Esophagus muscularis mucosa (tissue), 4 donors: ENCODE results near the gene MEX3C. TPM values are rescaled to one million over a fixed set of nuclear protein-coding genes. Genes with fewer than 3 reads are reported as not detected.

Experiments used
- DNase-seq: peaks from one replicate; pipeline ENCODE4 v3.0.0-alpha.2; 2017; ENCODE audit errors: extremely low spot score
- H3K27ac ChIP-seq, 4 donors: fragments of 200-600 bp; sonication (generic); replicated peaks in 1 of 4; 1 replicate in 3 of 4; 2 replicates in 1 of 4; pipeline ENCODE4 v1.5.1; 2016 to 2019; ENCODE audit warnings: mild to moderate bottlenecking in 1 of 4
- H3K27me3 ChIP-seq, 4 donors: fragments of 200-600 bp; sonication (generic); one replicate each; pipeline versions ENCODE4 v1.5.1 to v1.6.0; 2016 to 2019
- H3K36me3 ChIP-seq, 4 donors: fragments of 200-600 bp; sonication (generic); one replicate each; pipeline ENCODE4 v1.5.1; 2016 to 2019
- H3K4me1 ChIP-seq, 4 donors: fragments of 200-600 bp; sonication (generic); one replicate each; pipeline ENCODE4 v1.5.1; 2016 to 2019
- H3K4me3 ChIP-seq, 4 donors: fragments of 200-600 bp; sonication (generic); 1 replicate in 2 of 4; 2 replicates in 2 of 4; pipeline ENCODE4 v1.5.1; 2016 to 2019; ENCODE audit warnings: mild to moderate bottlenecking in 4 of 4, moderate library complexity in 1 of 4
- H3K9me3 ChIP-seq, 4 donors: fragments of 200-600 bp; sonication (generic); 1 replicate in 3 of 4; 2 replicates in 1 of 4; pipeline ENCODE4 v1.5.1; 2016 to 2019
- EP300 ChIP-seq: sonication (generic); formaldehyde crosslinking; IDR thresholded peaks from one replicate; pipeline ENCODE4 v1.6.1; 2017; ENCODE audit warnings: antibody characterized with exemption
- POLR2A ChIP-seq: fragments of 450-650 bp; IDR thresholded peaks from one replicate; pipeline ENCODE4 v1.6.1; 2017; ENCODE audit warnings: antibody characterized with exemption, moderate library complexity, mild to moderate bottlenecking, low read depth
- POLR2AphosphoS5 ChIP-seq, 2 donors: sonication (generic); formaldehyde crosslinking; IDR thresholded peaks; one replicate each; pipeline ENCODE4 v1.6.1; 2017; ENCODE audit warnings: antibody characterized with exemption in 2 of 2
- WGBS: methylation state at CpG from one replicate; pipeline ENCODE4 v1.1.5; 2018; 5-methylcytosine and 5-hydroxymethylcytosine counted together
- intact Hi-C: fragments of 100-400 bp; cut with DNase I; formaldehyde crosslinking; loops from one replicate; pipeline ENCODE4 v1.15.1; 2023
- total RNA-seq, 4 donors: library from RNA; depleted of rRNA; stranded (reverse); fragments of >200 nt; gene quantifications; one replicate each; pipeline versions ENCODE4 v1.1.0 to v1.2.1, GENCODE V29; 2016
- TF ChIP-seq, protein P1 (sequence below), 3 experiments: fragments of 200-600 bp in 2 of 3; fragments of 450-650 bp in 1 of 3; sonication (generic) in 2 of 3; IDR thresholded peaks; one replicate each; pipeline ENCODE4 v1.5.1; 2017 to 2019; ENCODE audit warnings: antibody characterized with exemption in 3 of 3, mild to moderate bottlenecking in 2 of 3, moderate library complexity in 1 of 3

MEX3C gene
- total RNA-seq, 4 donors from 2014 or later = 22.8 to 38.0 (median 30.3) TPM

DNA sequence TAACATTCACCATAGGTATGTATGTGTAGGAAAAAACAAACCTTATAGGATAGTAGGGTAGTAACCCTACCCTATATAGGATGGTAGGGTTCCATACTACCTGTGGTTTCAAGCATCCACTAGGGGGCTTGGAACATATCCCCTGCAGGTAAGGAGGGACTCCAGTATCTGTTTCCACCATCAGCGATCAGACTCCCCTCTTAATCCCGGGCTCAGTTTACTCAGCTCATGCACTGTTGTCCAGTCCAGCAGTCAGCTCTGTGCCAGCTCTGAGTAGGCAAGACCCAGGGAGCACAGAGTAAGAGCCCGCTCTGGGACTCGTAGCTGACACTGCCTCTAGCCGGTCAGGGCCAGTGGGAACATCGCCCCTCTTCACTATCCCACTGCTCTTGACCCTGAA is 61.7 kb downstream of the MEX3C start:
- intact Hi-C loops = no loop called here
- WGBS = 85% methylated on average over 6 of the region's 6 CpGs
- DNase-seq = no peak

GRCh38 chr18:51135364-51135763 is 62.1 kb downstream of the MEX3C start:
- H3K27ac ChIP-seq = no peak overlapping the region
- no peaks in the 10 kb centered on the region for H3K4me1 ChIP-seq
- H3K9me3 ChIP-seq = no peaks in the 10 kb centered on the region
- DNase-seq = no peak
- no peaks in the 10 kb centered on the region for H3K36me3 ChIP-seq
- WGBS = 86% methylated on average over 9 of the region's 9 CpGs
- intact Hi-C loops = no loop called here
- H3K4me3 ChIP-seq = no peak overlapping the region
- H3K27me3 ChIP-seq = no peaks in the 10 kb centered on the region
- TF ChIP-seq POLR2AphosphoS5 (IDR thresholded peaks at IDR 0.05) = no peak
- TF ChIP-seq, protein P1, sequence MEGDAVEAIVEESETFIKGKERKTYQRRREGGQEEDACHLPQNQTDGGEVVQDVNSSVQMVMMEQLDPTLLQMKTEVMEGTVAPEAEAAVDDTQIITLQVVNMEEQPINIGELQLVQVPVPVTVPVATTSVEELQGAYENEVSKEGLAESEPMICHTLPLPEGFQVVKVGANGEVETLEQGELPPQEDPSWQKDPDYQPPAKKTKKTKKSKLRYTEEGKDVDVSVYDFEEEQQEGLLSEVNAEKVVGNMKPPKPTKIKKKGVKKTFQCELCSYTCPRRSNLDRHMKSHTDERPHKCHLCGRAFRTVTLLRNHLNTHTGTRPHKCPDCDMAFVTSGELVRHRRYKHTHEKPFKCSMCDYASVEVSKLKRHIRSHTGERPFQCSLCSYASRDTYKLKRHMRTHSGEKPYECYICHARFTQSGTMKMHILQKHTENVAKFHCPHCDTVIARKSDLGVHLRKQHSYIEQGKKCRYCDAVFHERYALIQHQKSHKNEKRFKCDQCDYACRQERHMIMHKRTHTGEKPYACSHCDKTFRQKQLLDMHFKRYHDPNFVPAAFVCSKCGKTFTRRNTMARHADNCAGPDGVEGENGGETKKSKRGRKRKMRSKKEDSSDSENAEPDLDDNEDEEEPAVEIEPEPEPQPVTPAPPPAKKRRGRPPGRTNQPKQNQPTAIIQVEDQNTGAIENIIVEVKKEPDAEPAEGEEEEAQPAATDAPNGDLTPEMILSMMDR (IDR thresholded peaks at IDR 0.05) = no peak
- no peak for TF ChIP-seq POLR2A
- no peak for TF ChIP-seq EP300

More for the DNA sequence above, 61.7 kb downstream of the MEX3C start:
- Histone ChIP-seq H3K36me3 (no peaks in the 10 kb centered on the region), H3K27me3 (no peaks in the 10 kb centered on the region), H3K9me3 (no peaks in the 10 kb centered on the region), H3K4me1 (no peaks in the 10 kb centered on the region), H3K4me3 (no peak overlapping the region), H3K27ac (no peak overlapping the region)
- TF ChIP-seq POLR2A = no peak
- TF ChIP-seq, protein P1 (IDR thresholded peaks at IDR 0.05) = peak in 1 of 3 experiments; percentile 9

DNA sequence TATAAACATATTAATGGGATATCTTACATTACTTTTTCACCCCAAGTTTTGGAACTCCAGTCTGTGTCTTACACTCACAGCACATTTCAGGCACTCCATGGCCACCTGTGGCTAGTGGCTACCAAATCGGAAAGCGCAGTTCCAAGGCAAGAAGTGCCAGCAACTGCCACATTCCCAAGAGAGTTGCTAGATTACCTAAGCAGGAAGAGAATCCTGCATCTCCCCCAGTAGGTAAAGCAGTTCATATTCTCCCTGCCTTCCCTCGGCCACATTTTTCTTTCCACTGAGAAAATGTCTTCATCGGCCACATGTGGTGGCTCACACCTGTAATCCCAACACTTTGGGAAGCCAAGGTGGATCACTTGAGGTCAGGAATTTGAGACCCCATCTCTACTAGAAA is 62.8 kb downstream of the MEX3C start:
- TF ChIP-seq, protein P1 (IDR thresholded peaks at IDR 0.05) = no peak
- WGBS = 89% methylated on average over 4 of the region's 4 CpGs
- Histone ChIP-seq H3K36me3 (no peaks in the 10 kb centered on the region), H3K4me1 (no peaks in the 10 kb centered on the region), H3K27me3 (no peaks in the 10 kb centered on the region), H3K9me3 (no peaks in the 10 kb centered on the region), H3K4me3 (no peak overlapping the region), H3K27ac (no peak overlapping the region)
- DNase-seq = peak; percentile 17
- intact Hi-C loops = no loop called here

DNA sequence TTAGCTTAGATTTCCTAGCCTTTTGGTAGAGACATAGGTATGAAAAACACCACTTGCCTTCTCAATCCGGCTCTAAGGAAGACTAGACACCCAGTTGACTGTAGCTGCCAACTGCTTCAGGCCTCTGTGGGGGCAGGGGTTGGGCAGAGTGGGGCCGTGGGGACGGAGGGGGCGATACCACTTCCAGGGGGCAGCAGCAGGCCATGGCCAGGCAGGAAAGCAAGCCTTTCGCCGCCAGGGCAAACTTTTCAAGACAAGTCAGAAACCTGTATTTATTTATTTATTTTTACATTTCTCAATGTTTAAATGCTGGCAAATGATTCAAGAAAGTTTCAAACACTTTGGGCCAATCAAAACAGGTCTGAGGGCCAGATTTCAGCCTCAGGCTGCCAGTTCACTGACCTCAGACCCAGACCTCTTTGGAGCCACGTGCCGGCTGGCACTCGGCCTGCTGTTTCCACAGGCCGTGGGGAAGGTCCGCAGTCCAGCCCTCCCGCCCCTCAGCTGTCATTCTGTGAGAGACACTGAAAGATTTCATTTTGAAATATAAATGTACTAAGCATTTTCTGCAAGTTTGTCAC is 63.8 kb downstream of the MEX3C start:
- H3K9me3 ChIP-seq = no peaks in the 10 kb centered on the region
- no peaks in the 10 kb centered on the region for H3K36me3 ChIP-seq
- no peaks in the 10 kb centered on the region for H3K27me3 ChIP-seq
- no peak overlapping the region for H3K4me3 ChIP-seq
- peak; percentile 39 for DNase-seq
- TF ChIP-seq EP300 = no peak
- no peak for TF ChIP-seq POLR2AphosphoS5 (IDR thresholded peaks at IDR 0.05)
- no peak for TF ChIP-seq POLR2A
- TF ChIP-seq, protein P1 (IDR thresholded peaks at IDR 0.05) = no peak
- 77% methylated on average over 12 of the region's 12 CpGs for WGBS
- no peak overlapping the region for H3K27ac ChIP-seq
- intact Hi-C loops = no loop called here
- no peaks in the 10 kb centered on the region for H3K4me1 ChIP-seq

GRCh38 chr18:51132256-51132935 is 65.1 kb downstream of the MEX3C start:
- 86% methylated on average over 6 of the region's 6 CpGs for WGBS
- Histone ChIP-seq H3K27ac (no peak overlapping the region), H3K4me1 (no peaks in the 10 kb centered on the region), H3K4me3 (no peak overlapping the region), H3K27me3 (no peaks in the 10 kb centered on the region), H3K9me3 (no peaks in the 10 kb centered on the region), H3K36me3 (no peaks in the 10 kb centered on the region)
- DNase-seq = no peak
- no peak for TF ChIP-seq EP300
- TF ChIP-seq POLR2AphosphoS5 (IDR thresholded peaks at IDR 0.05) = no peak
- TF ChIP-seq POLR2A = no peak
- TF ChIP-seq, protein P1 (IDR thresholded peaks at IDR 0.05) = no peak
- intact Hi-C loops = no loop called here
